Activated naive CD4-positive, alpha-beta T cell treated with anti-CD3 and anti-CD28 coated beads for 36 hours (primary cell): ENCODE measurements around the gene TCP11L2. TPM values are rescaled to one million over a fixed set of nuclear protein-coding genes. Genes with fewer than 3 reads are reported as not detected.

ENCODE experiments used
- CTCF ChIA-PET: fragments of 350-600 bp; sonication (Branson Sonifier 250); formaldehyde crosslinking; loops from one replicate; lab custom pipeline; 2021; ENCODE audit warnings: antibody characterized with exemption; lab: Charles Lee
- DNase-seq: peaks from one replicate; pipeline ENCODE4 v3.0.0-alpha.2; 2020
- H3K27ac Mint-ChIP-seq: one replicate; pipeline ENCODE4 v1.8.0; 2021; ENCODE audit warnings: mild to moderate bottlenecking, mixed read lengths
- H3K27me3 Mint-ChIP-seq: one replicate; pipeline ENCODE4 v1.8.0; 2021; ENCODE audit warnings: low read depth, mixed read lengths
- H3K36me3 Mint-ChIP-seq: one replicate; pipeline ENCODE4 v1.8.0; 2021; ENCODE audit warnings: low read depth, mixed read lengths
- H3K4me1 Mint-ChIP-seq: one replicate; pipeline ENCODE4 v1.8.0; 2021; ENCODE audit warnings: low read depth, mixed read lengths
- H3K4me3 Mint-ChIP-seq: one replicate; pipeline ENCODE4 v1.8.0; 2021; ENCODE audit warnings: mild to moderate bottlenecking, moderate library complexity, mixed read lengths
- H3K9me3 Mint-ChIP-seq: one replicate; pipeline ENCODE4 v1.8.0; 2021; ENCODE audit warnings: mixed read lengths
- intact Hi-C: fragments of 100-400 bp; cut with micrococcal nuclease; formaldehyde crosslinking; loops from one replicate; pipeline ENCODE4 v1.15.1; 2023
- total RNA-seq, 2 experiments: library from RNA; stranded (reverse); gene quantifications; one replicate each; pipeline ENCODE4 v1.2.3, GENCODE V29; 2021

TCP11L2 gene
- total RNA-seq, 2 experiments from 2014 or later: 9.2 to 10.3 TPM

DNA sequence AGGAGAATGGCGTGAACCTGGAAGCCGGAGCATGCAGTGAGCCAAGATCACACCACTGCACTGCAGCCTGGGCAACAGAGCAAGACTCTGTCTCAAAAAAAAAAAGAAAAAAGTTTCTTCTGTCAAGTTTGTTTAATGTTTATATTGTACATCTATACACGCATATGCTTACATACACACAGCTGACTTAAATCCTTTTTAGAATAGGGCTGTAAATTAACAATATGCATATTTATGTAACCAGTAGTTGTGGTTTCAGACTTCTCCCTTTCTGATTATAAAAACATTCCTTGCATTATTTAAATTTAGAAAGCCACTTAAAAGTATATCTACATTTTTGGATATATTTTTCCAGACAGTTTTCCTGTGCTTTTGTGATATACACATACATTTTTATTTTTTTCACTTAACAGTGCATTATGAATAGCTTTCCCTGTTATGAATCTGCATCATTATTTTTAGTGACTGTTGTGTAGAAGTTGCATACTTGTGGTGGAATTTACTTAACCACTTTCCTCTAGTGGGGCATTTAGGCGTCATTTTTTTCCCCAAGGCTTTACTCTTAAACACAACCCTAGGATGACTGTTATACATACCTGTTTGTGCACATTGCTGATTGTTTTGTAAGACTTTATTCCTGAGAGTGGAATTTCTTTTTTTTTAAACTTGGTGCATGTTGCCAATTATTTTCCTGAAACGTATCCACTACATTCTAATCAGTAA lies 84.4 kb downstream of the TCP11L2 start:
- CTCF ChIA-PET: interaction anchor here (0.7 to 2.3 kb wide), 8 partner anchors 136 to 540 kb away, joined by 3 to 10 read pairs (median 4); no protein-coding TSS in a partner anchor
- H3K9me3 Mint-ChIP-seq: no peaks in the 10 kb centered on the region
- DNase-seq: no peak
- no peak overlapping the region for H3K4me3 Mint-ChIP-seq
- intact Hi-C loops: loop anchor here (1.0 to 10.0 kb wide), 4 partner anchors 338 to 717 kb away; no protein-coding TSS in a partner anchor
- H3K36me3 Mint-ChIP-seq: peaks cover 14% of the 10 kb centered on the region
- no peak overlapping the region for H3K27ac Mint-ChIP-seq
- no peaks in the 10 kb centered on the region for H3K4me1 Mint-ChIP-seq
- no peaks in the 10 kb centered on the region for H3K27me3 Mint-ChIP-seq

DNA sequence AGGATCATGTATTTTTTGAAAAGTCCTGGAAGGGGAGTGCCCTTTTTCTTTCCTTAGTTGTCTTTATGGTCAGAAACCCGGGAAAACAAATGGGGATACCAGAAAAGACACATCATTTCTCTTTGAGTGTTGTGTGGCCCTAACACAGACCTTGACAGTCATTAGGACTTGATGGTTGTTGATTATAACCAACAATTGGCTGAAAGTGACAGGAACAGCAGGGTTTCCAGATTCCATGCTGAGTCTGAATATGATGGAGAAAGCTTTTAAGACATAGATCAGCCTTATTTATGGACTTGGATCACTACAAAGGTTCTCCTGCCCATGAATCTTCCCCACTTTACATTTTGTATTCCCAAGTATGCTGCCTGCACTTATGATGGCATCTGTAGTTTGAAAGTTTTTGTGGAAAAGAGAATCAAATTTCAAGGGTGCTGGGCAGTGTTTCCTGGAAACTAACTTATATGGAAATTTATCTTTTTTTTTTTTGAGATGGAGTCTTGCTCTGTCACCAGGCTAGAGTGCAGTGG lies 85.4 kb downstream of the TCP11L2 start:
- CTCF ChIA-PET: interaction anchor here (0.7 to 2.3 kb wide), 3 partner anchors 59 to 533 kb away, joined by 4 to 10 read pairs (median 8); no protein-coding TSS in a partner anchor
- H3K27me3 Mint-ChIP-seq: no peaks in the 10 kb centered on the region
- H3K4me3 Mint-ChIP-seq: no peak overlapping the region
- H3K9me3 Mint-ChIP-seq: no peaks in the 10 kb centered on the region
- intact Hi-C loops: loop anchor here (10.0 kb wide), 1 partner anchor 337 kb away; no protein-coding TSS in a partner anchor
- H3K4me1 Mint-ChIP-seq: no peaks in the 10 kb centered on the region
- no peak overlapping the region for H3K27ac Mint-ChIP-seq
- peaks cover 14% of the 10 kb centered on the region for H3K36me3 Mint-ChIP-seq
- no peak for DNase-seq

DNA sequence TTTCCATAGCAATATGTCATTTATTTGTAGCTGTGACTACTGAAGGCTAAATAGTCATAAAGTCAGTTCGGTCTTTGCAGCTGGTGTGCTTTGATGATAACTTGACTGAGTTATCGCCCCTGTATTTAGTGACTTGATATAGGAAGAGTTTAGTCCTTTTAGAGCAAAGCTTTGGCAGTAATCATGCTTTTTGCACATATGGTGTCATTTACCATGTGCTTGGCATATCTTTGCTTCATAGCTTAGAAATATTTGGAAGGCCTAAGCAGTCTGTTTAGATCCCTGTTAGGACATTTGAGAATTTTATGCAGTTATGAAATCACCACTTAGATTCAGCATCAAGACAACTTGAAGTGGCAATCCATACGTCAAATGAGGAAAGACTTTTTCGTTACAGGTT lies 86.6 kb downstream of the TCP11L2 start:
- no peak overlapping the region for H3K4me3 Mint-ChIP-seq
- H3K36me3 Mint-ChIP-seq: peaks cover 15% of the 10 kb centered on the region
- no peaks in the 10 kb centered on the region for H3K9me3 Mint-ChIP-seq
- CTCF ChIA-PET: interaction anchor here (0.6 to 1.5 kb wide), 2 partner anchors 239 to 453 kb away, joined by 4 to 5 read pairs; no protein-coding TSS in a partner anchor
- DNase-seq: no peak
- intact Hi-C loops: loop anchor here (10.0 kb wide), 1 partner anchor 336 kb away; no protein-coding TSS in a partner anchor
- H3K27me3 Mint-ChIP-seq: no peaks in the 10 kb centered on the region
- H3K4me1 Mint-ChIP-seq: no peaks in the 10 kb centered on the region
- H3K27ac Mint-ChIP-seq: no peak overlapping the region

DNA sequence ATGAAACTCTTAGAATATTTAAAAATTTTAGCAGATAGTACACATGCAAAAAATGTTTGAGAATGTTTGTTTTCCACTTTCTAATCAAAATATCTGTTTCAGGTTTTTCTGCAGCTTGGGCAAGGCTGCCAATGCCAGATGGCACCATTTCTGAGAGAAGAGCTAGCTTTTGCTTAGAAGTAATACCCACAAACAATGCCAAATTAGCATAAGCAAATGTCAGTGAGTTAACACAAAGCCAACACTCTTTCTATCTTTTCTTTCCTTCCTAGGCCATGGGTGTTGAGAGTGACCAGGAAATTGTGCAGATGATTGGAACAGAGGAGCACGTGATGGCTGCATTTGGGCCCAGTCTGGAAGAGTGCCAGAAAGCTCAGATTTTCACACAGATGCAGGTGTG lies 90.2 kb downstream of the TCP11L2 start:
- no peak for DNase-seq
- H3K36me3 Mint-ChIP-seq: peaks cover 44% of the 10 kb centered on the region
- intact Hi-C loops: no loop called here
- H3K4me1 Mint-ChIP-seq: peaks cover 2% of the 10 kb centered on the region
- H3K27me3 Mint-ChIP-seq: no peaks in the 10 kb centered on the region
- no peaks in the 10 kb centered on the region for H3K9me3 Mint-ChIP-seq
- H3K4me3 Mint-ChIP-seq: no peak overlapping the region
- CTCF ChIA-PET: interaction anchor here (1.1 kb wide), 1 partner anchor 1237 kb away, joined by 4 read pairs; no protein-coding TSS in a partner anchor
- no peak overlapping the region for H3K27ac Mint-ChIP-seq

Other genes starting within 250 kb of the TCP11L2 start
- not detected for gene NUAK1, start 163.8 kb upstream of the TCP11L2 start, total RNA-seq
- gene CKAP4, start 54.7 kb upstream of the TCP11L2 start, total RNA-seq: 10 to 100 TPM; 19.0 to 19.1 TPM
- 1 to 10 TPM; 6.4 to 6.8 TPM for gene POLR3B, start 55.0 kb downstream of the TCP11L2 start, total RNA-seq